ENCODE results near the gene PARM1.

Gene PARM1

DNA sequence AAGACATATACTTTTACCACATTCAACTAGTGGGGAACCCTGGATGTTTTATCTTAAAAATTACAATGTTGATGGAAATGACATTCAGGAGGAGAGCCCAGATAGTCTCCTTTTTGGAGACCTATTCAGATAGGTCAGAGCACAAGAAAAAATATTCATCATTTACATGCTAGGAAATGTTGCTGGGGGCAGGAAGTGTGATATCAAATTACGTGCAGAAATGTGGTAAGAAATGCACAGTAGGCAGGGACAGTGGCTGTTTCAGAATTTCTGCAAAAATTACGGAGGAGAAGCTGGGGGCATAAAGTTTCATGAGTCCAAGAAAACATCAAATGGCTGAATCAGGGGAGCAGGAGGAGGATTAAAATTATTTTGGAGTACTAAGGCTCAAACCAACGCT lies 8.2 kb downstream of the PARM1 start:
- no peak for FAIRE-seq

DNA sequence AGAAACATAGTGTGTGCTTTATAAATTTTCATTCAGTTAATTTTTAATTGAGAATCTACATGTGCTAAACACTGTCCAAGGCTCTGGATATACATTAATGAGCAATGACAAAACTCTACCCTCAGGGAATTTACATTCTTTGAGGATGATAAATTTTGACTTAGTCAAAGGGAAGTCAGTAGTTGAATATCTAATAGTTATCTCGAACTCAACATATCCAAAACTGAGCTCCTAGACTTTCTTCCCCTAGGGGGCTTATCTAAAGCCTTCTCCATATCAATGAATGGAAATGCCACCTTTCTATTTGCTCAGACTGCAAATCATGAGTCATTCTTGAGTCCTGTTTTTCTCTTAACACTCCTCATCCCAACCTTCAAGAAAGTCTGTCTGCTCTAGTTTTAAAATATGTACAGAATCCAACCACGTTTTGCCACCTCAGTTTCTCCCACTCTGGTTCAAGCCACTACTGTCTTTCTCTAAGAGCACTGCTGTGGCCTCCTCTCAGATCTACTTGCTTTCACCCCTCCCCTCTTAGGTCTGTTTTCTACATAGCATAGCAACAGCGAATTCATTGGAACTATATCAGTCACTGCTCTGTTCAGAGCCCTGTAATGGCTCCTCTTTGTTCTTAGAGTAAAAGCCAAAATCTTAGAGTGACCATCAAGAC lies 9.5 kb downstream of the PARM1 start:
- DNase-seq (ENCODE audit: insufficient read length, low spot score): no peak
- no peak for FAIRE-seq

More for the DNA sequence above, 8.2 kb downstream of the PARM1 start:
- DNase-seq (ENCODE audit: insufficient read length, low spot score): no peak

DNA sequence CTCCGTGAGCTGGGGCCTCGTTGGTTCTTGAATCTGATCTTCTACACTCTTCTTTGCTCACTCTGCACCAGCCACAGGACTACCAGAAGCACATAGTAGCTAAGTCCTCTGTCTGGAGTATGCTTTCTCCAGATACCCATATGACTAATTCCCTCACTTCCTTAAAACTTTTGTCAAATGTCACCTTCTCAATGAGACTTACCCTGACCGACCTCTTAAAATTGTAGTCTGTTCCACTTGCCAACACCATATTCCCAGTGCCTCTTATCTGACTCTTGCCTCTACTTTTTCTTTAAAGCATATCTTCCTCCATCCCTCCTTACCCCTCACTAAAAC lies 10.0 kb downstream of the PARM1 start:
- FAIRE-seq: no peak
- DNase-seq (ENCODE audit: insufficient read length, low spot score): no peak

DNA sequence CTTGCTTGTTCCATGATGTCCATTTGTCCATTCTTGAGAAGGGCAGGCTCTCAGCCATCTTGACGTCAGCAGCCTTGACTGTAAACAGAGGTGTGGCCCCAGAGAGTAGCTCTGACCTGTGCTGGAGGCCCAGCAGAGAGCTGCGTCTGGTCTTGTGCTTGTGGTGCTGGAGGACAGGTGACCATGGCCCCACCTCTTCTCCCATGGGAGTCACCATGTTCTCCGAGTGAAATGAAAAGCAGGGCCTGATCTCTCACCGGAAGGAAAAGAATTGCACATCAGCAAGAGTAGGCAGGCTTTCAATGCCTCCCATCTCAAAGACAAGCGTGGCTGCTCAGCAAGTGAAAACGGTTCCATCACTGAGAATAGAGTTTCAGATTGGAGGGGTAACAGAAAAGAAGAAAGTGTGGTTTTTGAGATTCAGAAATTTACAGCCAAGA lies 11.5 kb downstream of the PARM1 start:
- DNase-seq (ENCODE audit: insufficient read length, low spot score): no peak
- FAIRE-seq: no peak

DNA sequence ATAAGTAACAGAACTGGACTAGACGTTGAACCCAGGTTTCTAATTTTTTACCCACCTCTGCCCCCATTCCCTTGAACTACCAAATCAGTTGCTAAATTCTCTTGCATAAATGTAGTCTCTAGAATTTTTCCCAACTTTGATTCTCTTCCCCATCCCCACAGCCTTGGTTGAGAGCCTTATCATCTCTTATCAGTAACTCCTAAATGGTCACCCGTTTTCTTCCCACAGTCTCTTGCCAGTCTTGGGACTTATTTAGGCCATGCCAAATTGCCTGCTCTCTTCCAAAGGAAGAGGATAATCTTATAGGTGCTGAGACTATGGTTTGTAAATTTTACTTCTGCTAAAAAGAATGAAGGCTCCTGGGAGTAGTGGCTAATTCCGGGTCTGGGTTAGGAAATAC lies 13.3 kb downstream of the PARM1 start:
- FAIRE-seq (no peak), DNase-seq (ENCODE audit: insufficient read length, low spot score) (no peak)

DNA sequence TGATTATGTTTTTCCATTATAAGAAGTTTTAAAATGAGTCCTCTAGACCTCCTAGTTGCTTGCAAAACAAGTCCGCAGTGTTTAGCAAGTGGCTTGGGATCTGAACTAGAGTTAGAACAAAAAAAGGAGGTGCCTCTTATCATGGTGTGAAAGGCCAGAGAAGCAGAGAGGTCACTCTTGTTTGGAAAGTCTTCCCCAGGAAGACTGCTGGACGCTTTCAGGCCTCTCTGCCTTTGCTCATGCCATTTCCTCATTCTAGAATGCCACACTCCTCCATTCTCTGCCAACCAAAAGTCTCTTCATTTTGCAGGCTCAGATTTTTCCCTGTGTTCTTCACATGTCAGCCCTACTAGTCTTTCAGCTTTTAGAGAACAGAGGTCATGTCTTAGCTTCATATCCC lies 14.9 kb downstream of the PARM1 start:
- DNase-seq (ENCODE audit: insufficient read length, low spot score): no peak
- no peak for FAIRE-seq

DNA sequence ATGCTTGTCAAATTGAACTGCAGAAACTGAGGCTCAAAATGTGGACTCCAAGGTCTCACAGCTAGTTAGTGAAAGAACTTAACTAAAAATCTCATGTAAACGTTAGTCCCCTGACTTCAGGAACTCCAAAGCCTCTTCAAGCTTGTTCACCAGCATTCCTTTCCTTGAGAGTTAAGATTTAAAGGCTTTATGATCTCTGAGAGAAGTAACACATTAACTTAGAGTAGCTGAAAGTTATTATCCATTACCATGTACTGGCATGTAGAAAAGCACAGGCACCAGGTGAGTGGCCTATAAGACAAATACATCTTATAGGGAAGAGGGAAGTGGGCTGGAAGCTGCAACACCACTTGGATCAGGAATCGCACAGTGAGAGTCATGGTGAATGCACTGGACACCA lies 15.3 kb downstream of the PARM1 start:
- DNase-seq (ENCODE audit: insufficient read length, low spot score) (no peak), FAIRE-seq (no peak)

DNA sequence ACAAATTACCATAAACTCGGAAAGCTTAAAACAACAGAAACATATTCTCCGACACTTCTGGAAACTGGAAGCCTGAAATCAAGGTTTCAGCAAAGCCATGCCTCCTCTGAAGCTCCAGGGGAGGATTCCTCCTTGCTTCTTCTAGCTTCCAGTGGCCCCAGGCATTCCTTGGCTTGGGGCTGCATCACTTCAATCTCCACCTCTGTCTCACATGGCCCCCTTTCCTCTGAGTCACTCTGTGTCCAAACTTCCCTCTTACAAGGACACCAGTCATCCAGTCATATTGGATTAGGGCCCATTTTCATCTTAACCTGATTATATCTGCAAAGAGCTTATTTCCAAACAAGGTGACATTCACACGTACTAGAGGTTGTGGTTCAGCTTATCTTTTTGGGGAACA lies 17.3 kb downstream of the PARM1 start:
- no peak for FAIRE-seq
- no peak for DNase-seq (ENCODE audit: insufficient read length, low spot score)

DNA sequence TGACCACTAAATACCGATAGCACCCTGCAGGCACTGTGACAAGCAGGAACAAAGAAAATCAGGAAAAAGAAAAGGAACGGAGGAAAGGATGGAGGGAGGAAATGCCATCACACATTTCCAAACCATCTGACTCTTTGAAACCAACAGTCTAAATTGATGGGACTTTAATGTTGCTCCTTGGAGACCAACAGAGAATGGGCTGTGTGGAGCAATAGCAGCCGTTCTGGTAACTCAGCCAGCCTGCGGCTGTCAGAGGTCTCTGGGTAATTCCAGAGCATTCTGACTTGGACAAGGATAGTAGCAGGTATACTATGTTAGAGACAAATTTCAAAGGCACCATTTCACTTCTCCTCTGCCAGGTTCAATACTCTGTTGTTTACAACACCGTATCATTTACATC lies 18.0 kb downstream of the PARM1 start:
- DNase-seq (ENCODE audit: insufficient read length, low spot score) (no peak), FAIRE-seq (no peak)

DNA sequence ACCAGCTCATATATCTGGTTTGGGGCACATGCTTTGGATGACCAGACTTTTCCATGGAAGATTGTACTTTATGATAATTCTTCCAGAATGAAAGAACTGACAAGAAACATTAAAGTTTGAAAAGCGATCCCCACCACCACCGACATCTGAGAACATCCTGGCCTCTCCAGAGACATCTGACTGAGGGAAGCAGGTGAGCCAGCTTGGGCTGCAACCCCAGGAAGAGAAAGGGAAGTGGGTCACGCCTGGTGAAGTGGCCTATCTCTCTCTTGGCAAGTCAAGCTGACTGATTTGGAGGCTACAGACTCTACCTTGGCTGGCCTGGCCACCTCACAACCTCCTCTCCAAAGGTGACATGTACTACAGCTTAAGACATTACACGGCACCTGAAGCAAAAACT lies 20.7 kb downstream of the PARM1 start:
- FAIRE-seq (no peak), DNase-seq (ENCODE audit: insufficient read length, low spot score) (no peak)

DNA sequence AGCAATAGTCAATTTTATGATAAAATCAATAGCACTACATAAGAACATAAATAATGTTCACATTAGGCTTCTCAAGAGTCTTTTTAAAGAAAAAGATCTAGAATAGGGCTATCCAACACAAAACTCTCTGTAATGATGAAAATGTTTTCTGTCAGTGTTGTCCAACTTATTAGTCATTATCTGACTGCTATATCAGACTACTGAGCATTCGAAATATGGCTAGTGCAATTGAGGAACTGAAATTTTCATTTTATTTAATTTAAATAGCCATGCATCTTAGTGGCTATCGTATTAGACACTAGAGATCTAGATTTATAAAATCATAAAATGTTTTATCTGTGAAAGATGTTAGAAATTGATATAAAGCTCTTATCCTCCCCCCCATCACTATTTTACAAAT lies 26.0 kb downstream of the PARM1 start:
- FAIRE-seq: no peak
- no peak for DNase-seq (ENCODE audit: insufficient read length, low spot score)

DNA sequence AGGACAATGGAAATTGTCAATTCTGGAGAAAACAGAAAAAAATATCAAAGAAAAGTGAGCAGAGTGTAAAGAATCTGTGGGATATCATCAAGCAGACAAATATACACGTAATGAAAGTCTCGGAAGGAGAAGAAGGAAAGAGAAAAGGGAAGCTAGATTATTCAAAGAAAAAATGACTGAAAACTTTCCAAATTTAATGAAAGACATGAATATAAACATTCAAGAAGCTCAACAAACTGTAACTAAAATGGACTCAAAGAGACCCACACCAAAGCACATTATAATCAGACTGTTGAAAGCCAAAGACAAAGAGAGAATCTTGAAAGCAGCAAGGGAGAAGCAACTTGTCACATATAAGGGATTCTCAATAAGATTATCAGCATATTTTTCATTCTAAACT lies 28.3 kb downstream of the PARM1 start:
- DNase-seq (ENCODE audit: insufficient read length, low spot score) (no peak), FAIRE-seq (no peak)

DNA sequence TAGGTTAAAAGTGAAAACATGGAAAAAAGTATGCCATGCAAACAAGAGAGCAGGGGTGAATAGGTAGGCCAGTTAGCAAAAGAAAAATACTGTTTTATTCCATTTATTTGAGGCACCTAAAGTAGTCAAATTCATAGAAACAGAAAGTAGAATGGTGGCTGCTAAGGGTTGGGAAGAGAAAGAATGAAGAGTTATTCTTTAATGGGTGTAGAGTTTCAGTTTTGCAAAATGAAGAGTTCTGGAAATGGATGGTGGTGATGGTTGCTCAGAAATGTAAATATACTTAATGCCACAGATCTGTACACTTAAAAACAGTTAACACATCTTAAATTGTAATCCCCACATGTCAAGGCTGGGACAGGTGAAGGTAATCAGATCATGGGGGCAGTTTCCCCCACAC lies 29.7 kb downstream of the PARM1 start:
- FAIRE-seq (no peak), DNase-seq (ENCODE audit: insufficient read length, low spot score) (no peak)

DNA sequence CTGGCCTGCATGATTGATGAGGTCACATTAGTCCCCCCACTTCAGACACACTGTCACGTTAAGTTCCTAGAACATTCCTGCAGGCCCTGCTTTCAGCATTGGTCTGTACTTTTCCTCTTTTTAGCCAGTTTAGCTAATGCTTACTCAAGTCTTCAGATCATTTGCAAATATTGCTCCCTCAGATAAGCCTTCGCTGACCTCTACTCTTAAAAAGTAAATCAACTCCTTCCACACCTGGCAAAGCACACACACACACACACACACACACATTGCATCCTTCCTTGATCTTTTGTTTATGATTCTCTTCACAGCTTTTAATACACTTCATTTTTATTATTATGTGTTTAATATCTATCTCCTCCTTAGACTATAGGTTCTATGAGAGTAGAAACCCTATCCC lies 31.4 kb downstream of the PARM1 start:
- DNase-seq (ENCODE audit: insufficient read length, low spot score) (no peak), FAIRE-seq (no peak)

DNA sequence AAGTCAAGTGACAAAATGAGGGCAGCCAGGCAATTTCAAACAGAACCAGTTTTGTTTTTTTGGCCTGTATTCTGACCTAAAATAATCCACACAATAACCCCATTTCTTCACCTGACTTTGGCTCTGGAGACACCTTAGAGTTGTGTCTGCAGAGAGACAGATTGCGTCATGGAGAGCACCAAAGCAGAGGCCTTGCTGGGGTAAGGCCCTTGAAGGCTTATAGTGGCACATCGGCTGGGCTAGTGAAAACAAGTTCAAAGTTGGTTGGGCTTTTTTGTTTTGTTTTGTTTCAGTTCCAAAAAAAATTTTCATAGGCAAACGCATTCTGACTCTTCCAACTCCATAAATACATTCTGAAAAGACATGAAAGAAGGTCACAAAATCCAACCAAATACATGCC lies 34.4 kb downstream of the PARM1 start:
- no peak for FAIRE-seq

DNA sequence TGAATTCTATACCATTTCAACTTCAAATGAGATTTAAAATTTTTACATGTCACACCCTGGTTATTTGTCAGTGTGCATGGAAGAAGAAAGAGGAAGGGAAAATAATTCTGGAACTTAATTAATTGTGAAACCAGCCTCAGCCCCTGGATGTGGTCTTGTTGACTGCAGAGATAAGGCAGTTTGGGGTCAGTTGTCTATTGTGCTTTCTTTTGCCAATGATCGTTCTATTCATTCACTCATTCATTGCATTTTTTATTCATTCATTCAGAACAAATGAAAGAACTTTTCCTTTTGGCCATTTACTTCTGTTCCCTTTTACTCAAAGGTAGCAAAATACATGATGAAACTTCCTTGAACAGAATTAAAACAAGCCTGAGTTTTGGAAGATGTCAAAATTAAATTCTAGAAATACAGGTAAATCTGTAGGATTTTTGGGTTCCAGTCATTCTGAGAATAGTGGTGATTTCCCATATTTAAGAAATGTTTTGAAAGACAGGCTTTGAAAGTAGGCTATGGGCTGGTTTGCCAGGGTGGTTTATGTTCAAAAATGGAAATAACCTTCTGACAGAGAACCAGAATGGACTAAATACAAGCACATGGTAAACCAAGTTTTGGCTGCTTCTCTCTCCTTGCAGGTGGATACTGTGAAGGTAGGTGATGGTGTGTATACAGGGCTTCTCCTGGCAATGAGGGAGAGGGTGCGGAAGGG lies 35.7 kb downstream of the PARM1 start:
- DNase-seq (ENCODE audit: insufficient read length, low spot score) (no peak), FAIRE-seq (no peak)

More for the DNA sequence above, 34.4 kb downstream of the PARM1 start:
- DNase-seq (ENCODE audit: insufficient read length, low spot score): no peak

DNA sequence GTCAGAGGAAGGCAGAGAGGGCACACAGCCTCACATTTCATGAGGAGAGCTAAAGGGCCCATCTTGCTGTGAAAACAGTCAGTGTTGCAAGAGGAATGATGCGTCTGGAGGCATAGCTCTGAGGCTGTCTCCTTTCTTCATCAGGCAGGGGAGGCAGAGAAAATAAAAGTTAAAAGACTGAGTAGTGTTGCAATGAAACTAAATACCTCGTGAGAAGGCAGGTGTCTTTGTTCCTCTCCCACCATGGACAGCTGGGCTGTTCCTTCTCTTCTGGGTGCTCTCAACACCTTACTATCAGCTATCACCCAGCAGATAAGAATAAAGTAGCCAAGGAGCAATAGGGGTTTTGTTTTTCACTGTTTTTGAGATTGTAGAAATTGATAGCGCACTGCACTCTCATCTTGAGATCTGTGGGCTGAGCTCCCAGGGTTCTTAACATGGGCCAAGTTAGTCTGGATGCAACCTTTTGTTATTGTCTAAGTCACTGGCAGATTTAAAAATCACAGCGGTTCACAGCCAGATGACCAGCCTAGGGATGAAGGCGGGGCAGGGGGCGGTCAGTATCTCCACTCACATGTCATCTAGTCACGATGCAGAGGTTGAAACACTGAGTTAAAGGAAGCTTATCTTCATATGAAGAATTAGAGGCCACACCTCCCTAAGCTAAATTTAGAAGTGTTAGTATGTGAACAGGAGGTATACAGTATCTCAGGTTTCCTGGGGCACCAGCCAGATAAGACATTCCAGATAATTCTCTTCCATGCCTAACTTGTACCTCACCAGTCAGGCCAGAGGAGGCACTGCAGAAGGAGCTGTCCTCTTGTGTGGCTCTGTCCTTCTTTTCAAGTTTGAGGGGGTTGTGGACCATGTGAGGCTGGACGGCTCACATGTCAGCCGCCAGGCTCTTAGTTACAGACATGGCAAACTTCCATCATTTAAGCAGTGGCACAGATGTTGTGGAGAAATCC lies 36.9 kb downstream of the PARM1 start:
- FAIRE-seq (no peak), DNase-seq (ENCODE audit: insufficient read length, low spot score) (no peak)

DNA sequence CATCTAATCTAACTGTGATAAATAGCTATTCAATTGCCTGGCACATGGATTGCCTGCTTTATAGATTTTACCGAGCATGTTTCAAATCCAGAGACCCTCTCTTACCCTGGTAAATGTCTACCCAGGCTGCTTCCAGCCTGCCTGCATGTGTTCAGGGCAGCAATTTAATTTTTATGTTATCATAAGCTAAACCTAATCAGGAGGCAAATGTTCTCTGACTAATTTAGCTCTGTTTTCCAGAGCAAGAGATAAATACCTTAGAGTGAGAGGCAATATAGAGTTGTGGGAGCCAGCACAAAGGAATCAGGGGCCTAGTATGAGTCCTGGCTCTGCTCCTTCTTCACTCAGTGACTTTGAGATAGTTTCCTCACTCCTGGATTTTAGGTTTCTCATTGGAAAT lies 37.7 kb downstream of the PARM1 start:
- FAIRE-seq (no peak), DNase-seq (ENCODE audit: insufficient read length, low spot score) (no peak)

DNA sequence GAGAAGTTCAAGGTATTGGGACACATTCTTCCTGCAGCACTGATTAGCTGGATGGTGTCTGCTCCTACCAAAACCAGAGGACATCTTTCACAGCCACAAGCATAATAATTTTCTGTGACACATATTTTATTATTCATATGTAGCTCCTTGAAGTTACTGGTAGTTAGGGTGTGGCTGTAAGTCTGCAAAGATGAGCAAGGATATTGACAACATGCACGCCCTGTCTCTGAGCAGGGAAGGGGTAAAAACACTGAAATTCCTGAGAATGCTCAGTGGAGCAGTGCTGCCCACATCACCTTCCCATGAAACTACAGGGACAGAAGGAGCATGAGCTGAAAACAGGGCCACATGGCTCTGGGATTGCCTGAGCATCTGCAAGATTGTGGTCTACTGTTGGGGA lies 38.9 kb downstream of the PARM1 start:
- no peak for DNase-seq (ENCODE audit: insufficient read length, low spot score)
- FAIRE-seq: no peak

DNA sequence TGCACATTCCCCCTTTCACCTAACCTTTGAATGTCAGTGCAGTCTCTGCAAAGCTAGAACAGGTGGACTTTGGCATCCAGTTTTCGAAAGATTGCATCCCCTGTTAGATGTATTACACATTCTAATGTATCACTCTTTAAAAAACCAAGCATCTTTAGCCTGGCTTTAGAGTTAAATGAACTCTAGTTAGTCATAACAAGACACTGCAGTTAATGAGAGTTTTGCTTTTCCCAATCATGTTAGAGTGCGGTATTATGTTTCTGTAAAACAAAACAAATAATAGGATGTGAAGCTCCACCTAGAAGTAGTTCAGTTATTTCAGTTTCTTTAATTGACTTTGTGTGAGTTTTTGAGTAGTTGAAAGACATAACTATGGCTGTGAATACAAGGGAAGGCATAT lies 42.2 kb downstream of the PARM1 start:
- DNase-seq (ENCODE audit: insufficient read length, low spot score): no peak
- no peak for FAIRE-seq

Measured in HTR-8/SVneo (cell line).